K562 (cell line): ENCODE results near the gene CCL22. TPM values are rescaled to one million over a fixed set of nuclear protein-coding genes. Genes with fewer than 3 reads are reported as not detected.

Experiments
- ATAC-seq: fragments of 200-7000 bp; cut with Tn5 transposase; 3 replicates; pipeline ENCODE4 v1.9.1; 2020; ENCODE audit warnings: moderate library complexity
- BruUV-seq: library from RNA; stranded (reverse); fragments of 400-500 nt; replicated peaks from 2 replicates; lab custom pipeline; 2021; lab: Mats Ljungman, UMichigan
- CTCF ChIA-PET: fragments of 300-600 bp; formaldehyde crosslinking; extraction: SDS; loops from one replicate; lab custom pipeline; 2021; ENCODE audit warnings: low intra/inter-chr PET ratio; lab: Yijun Ruan, JAX
- POLR2A ChIA-PET: fragments of 300-600, 350-650 bp; sonication (Branson Sonifier 250); formaldehyde crosslinking; extraction: SDS; loops from one replicate; lab custom pipeline; 2021; ENCODE audit warnings: antibody characterized with exemption, inconsistent platforms; lab: Yijun Ruan, JAX
- DNase-seq, 4 experiments: peaks; one replicate each; pipeline versions ENCODE4 v3.0.0 to v3.0.0-alpha.2; 2011 to 2018; ENCODE audit warnings: low spot score in 3 of 4, mixed read lengths in 3 of 4; ENCODE audit errors: extremely low read depth in 1 of 4
- FAIRE-seq: peaks from 2 replicates; lab custom pipeline; 2011; peaks lifted over from hg19 to GRCh38; lab: Jason Lieb, UNC
- H2AFZ ChIP-seq: 2 replicates; pipeline ENCODE4 v1.6.0; 2011; ENCODE audit warnings: low read depth, low read length, control low read depth, inconsistent platforms
- H3K27ac ChIP-seq: fragments of 200-600 bp; 3 replicates; pipeline ENCODE4 v1.8.0; 2011; ENCODE audit warnings: low read depth, mild to moderate bottlenecking, control low read depth, inconsistent platforms, low read length, moderate library complexity, mixed read lengths; ENCODE audit errors: extremely low read depth
- H3K27me3 ChIP-seq, 2 experiments: fragments of 300-600 bp in 1 of 2; 2 replicates in 1 of 2; 3 replicates in 1 of 2; pipeline versions ENCODE4 v1.6.0 to v1.8.0; 2011; ENCODE audit warnings: inconsistent platforms in 2 of 2, low read length in 2 of 2, mild to moderate bottlenecking in 1 of 2, mixed read lengths in 1 of 2, moderate library complexity in 1 of 2; ENCODE audit not compliant: control insufficient read depth in 2 of 2, insufficient read depth in 2 of 2
- H3K36me3 ChIP-seq: fragments of 300-600 bp; 3 replicates; pipeline ENCODE4 v1.8.0; 2011; ENCODE audit warnings: mild to moderate bottlenecking, low read length, inconsistent platforms; ENCODE audit not compliant: control insufficient read depth, insufficient read depth
- H3K4me1 ChIP-seq, 2 experiments: fragments of 200-600 bp in 1 of 2; replicated peaks in 1 of 2; 2 replicates in 1 of 2; 3 replicates in 1 of 2; pipeline versions ENCODE4 v1.5.1 to v1.8.0; 2011; ENCODE audit warnings: inconsistent platforms in 2 of 2, low read length in 2 of 2, mild to moderate bottlenecking in 1 of 2, mixed read lengths in 1 of 2, moderate library complexity in 1 of 2; ENCODE audit not compliant: control insufficient read depth in 2 of 2, insufficient read depth in 2 of 2
- H3K4me2 ChIP-seq: 2 replicates; pipeline ENCODE4 v1.6.1; 2011; ENCODE audit warnings: low read length, control low read depth, inconsistent platforms, mixed read lengths; ENCODE audit not compliant: insufficient read depth
- H3K4me3 ChIP-seq: fragments of 200-600 bp; sonication (generic), shearing (Covaris generic); 2 replicates; pipeline ENCODE4 v1.5.1; 2016; ENCODE audit warnings: control low read depth, inconsistent platforms
- H3K79me2 ChIP-seq: fragments of 200-600 bp; 3 replicates; pipeline ENCODE4 v1.8.0; 2011; ENCODE audit warnings: low read length, inconsistent platforms; ENCODE audit not compliant: control insufficient read depth, insufficient read depth
- H3K9ac ChIP-seq, 2 experiments: 2 replicates each; pipeline versions ENCODE4 v1.6.0 to v1.6.1; 2011; ENCODE audit warnings: low read depth in 2 of 2, low read length in 2 of 2, control low read depth in 1 of 2, inconsistent platforms in 1 of 2, mild to moderate bottlenecking in 1 of 2, mixed read lengths in 1 of 2; ENCODE audit not compliant: insufficient read depth in 1 of 2
- H3K9me1 ChIP-seq: one replicate; pipeline ENCODE4 v1.6.0; 2011; ENCODE audit warnings: inconsistent platforms, mild to moderate bottlenecking, low read length, moderate library complexity; ENCODE audit not compliant: control insufficient read depth, insufficient read depth
- H3K9me3 ChIP-seq: replicated peaks from 2 replicates; pipeline ENCODE4 v1.5.1; 2011; ENCODE audit warnings: low read depth, low read length, inconsistent platforms; ENCODE audit not compliant: control insufficient read depth, insufficient read depth
- H4K20me1 ChIP-seq: replicated peaks from 2 replicates; pipeline ENCODE4 v1.6.1; 2011; ENCODE audit warnings: low read length, inconsistent platforms, mixed read lengths; ENCODE audit not compliant: control insufficient read depth, insufficient read depth
- ARID4B ChIP-seq: sonication (generic); formaldehyde crosslinking; IDR thresholded peaks from 2 replicates; pipeline ENCODE4 v1.8.0; 2022; ENCODE audit warnings: mild to moderate bottlenecking, missing genetic modification reagents
- CBX2 ChIP-seq: fragments of 200-600 bp; sonication (generic); IDR thresholded peaks from one replicate; pipeline ENCODE4 v1.6.1; 2012; ENCODE audit warnings: mild to moderate bottlenecking, low read length, inconsistent platforms; ENCODE audit not compliant: insufficient read depth, poor library complexity, severe bottlenecking
- FUS ChIP-seq: fragments of 200-400 bp; formaldehyde crosslinking; optimal IDR thresholded peaks from 2 replicates; pipeline ENCODE3; 2017; ENCODE audit warnings: low read depth, low read length
- ZFP91 ChIP-seq: sonication (generic); formaldehyde crosslinking; IDR thresholded peaks from 2 replicates; pipeline ENCODE4 v1.8.0; 2022; ENCODE audit warnings: mild to moderate bottlenecking, missing genetic modification reagents
- WGBS: fragments of 100-300 bp; shearing (Covaris generic); methylation state at CpG from one replicate; pipeline ENCODE4 v1.1.6; 2016; ENCODE audit warnings: low coverage, mixed read lengths; ENCODE audit not compliant: insufficient coverage; ENCODE audit errors: missing lambda C conversion rate; 5-methylcytosine and 5-hydroxymethylcytosine counted together
- in situ Hi-C: fragments of 300-500 bp; cut with MboI; formaldehyde crosslinking; loops from 4 replicates; pipeline ENCODE4 v1.15.0; 2018; ENCODE audit warnings: inconsistent platforms, mixed read lengths
- intact Hi-C: fragments of 100-400 bp; cut with micrococcal nuclease; formaldehyde crosslinking; loops from 2 replicates; pipeline ENCODE4 v1.14.2; 2022
- polyA plus RNA-seq, 8 experiments: library from polyadenylated mRNA; depleted of rRNA in 4 of 8; stranded (reverse) in 5 of 8; unstranded in 3 of 8; fragments of >200 nt; fragmentation: Nextera tagmentation in 2 of 8; fragmentation: Illumina TruSeq in 1 of 8; extraction: Ambion mirVana in 2 of 8; extraction: Trizol in 1 of 8; gene quantifications; 2 replicates each; pipeline versions ENCODE4 v1.2.1 to v1.2.3, GENCODE V29; 2011 to 2014; ENCODE audit warnings: inconsistent platforms in 1 of 8, missing spikeins in 1 of 8
- total RNA-seq, 7 experiments: library from RNA; depleted of rRNA in 6 of 7; stranded (reverse); fragments of >200 nt in 6 of 7; fragmentation: Illumina TruSeq in 2 of 7; extraction: Trizol in 2 of 7; gene quantifications; 2 replicates each; pipeline versions ENCODE4 v1.2.1 to v1.2.3, GENCODE V29; 2011 to 2021; ENCODE audit warnings: low replicate concordance in 1 of 7

Gene CCL22
- total and polyA plus RNA-seq, 9 of the 15 experiments (the other 6 are each of a cell fraction or from before 2014, with no cell fraction given): 0.04 to 0.29 (median 0.06) TPM; not detected in 5

GRCh38 chr16:57329718-57330327 lies 28.8 kb upstream of the CCL22 start:
- no peaks in the 10 kb centered on the region for H3K79me2 ChIP-seq
- intact Hi-C loops: no loop called here
- H3K4me1 ChIP-seq: no peaks in the 10 kb centered on the region
- no peaks in the 10 kb centered on the region for H4K20me1 ChIP-seq
- H3K27ac ChIP-seq: no peak overlapping the region
- H3K9ac ChIP-seq: no peak overlapping the region
- peaks cover 4 to 15% of the 10 kb centered on the region in 2 experiments; a peak in 3 of 5 replicates for H3K27me3 ChIP-seq
- DNase-seq: no peak
- ATAC-seq: no peak
- no peaks in the 10 kb centered on the region for H3K36me3 ChIP-seq
- H3K9me1 ChIP-seq: no peaks in the 10 kb centered on the region
- H3K4me3 ChIP-seq: no peak overlapping the region
- ChIA-PET CTCF (interaction anchor here (0.7 kb wide), 1 partner anchor 12 kb away, joined by 4 read pairs; no protein-coding TSS in a partner anchor), POLR2A (no interaction called here)
- no peak overlapping the region for H3K4me2 ChIP-seq
- in situ Hi-C loops: no loop called here
- WGBS: 1% methylated on average over 8 of the region's 8 CpGs
- no peaks in the 10 kb centered on the region for H3K9me3 ChIP-seq
- TF ChIP-seq ARID4B (CRISPR knock-in tag) (no peak), FUS (no peak), ZFP91 (CRISPR knock-in tag) (no peak), CBX2 (peak; percentile 61)
- BruUV-seq: no TSS peak
- no peak for FAIRE-seq
- H2AFZ ChIP-seq: no peak overlapping the region
